Stimulated activated CD8-positive, alpha-beta memory T cell treated with anti-CD3 and anti-CD28 coated beads, Interleukin-15, amount 100 ng/mL, for 48 hours (primary cell): Measurements from ENCODE around the gene FGF2.
"Not testable (repeated sequence)": the region's sequence is repeated elsewhere in the genome, so short reads cannot be mapped to it uniquely, and the experiment has no call there.

Experiments
- DNase-seq, 2 donors: peaks; one replicate each; pipeline ENCODE4 v3.0.0-alpha.2; 2020; ENCODE audit warnings: low read depth in 2 of 2

Gene FGF2

DNA sequence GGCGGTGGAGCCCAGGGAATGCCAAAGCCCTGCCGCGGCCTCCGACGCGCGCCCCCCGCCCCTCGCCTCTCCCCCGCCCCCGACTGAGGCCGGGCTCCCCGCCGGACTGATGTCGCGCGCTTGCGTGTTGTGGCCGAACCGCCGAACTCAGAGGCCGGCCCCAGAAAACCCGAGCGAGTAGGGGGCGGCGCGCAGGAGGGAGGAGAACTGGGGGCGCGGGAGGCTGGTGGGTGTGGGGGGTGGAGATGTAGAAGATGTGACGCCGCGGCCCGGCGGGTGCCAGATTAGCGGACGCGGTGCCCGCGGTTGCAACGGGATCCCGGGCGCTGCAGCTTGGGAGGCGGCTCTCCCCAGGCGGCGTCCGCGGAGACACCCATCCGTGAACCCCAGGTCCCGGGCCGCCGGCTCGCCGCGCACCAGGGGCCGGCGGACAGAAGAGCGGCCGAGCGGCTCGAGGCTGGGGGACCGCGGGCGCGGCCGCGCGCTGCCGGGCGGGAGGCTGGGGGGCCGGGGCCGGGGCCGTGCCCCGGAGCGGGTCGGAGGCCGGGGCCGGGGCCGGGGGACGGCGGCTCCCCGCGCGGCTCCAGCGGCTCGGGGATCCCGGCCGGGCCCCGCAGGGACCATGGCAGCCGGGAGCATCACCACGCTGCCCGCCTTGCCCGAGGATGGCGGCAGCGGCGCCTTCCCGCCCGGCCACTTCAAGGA is at the start of gene FGF2:
Gene FGF2, plus strand, starts transcription at position 279 of the 705 bp plus-strand sequence. Its CDS starts 344 bp downstream, at position 623.
- DNase-seq: no peak

DNA sequence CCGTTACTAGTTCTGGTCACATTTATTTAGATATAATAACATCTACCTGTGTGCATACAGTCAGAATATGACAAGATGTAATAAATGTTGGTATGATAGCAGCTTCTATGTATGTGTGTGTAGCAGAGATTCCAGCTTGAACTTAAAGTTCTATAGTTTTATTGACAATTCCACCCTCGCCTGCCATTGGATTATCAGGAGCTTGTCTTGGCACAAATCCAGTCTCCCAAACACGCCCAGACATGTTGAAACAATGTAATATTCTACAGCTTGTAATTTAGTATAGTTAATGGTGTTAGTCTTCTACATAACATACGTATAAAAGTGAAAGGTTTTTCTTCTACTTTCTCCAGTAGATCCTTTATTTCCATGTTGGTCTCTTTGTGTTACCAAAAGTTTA is 49.7 kb upstream of the FGF2 start:
- no peak for DNase-seq

DNA sequence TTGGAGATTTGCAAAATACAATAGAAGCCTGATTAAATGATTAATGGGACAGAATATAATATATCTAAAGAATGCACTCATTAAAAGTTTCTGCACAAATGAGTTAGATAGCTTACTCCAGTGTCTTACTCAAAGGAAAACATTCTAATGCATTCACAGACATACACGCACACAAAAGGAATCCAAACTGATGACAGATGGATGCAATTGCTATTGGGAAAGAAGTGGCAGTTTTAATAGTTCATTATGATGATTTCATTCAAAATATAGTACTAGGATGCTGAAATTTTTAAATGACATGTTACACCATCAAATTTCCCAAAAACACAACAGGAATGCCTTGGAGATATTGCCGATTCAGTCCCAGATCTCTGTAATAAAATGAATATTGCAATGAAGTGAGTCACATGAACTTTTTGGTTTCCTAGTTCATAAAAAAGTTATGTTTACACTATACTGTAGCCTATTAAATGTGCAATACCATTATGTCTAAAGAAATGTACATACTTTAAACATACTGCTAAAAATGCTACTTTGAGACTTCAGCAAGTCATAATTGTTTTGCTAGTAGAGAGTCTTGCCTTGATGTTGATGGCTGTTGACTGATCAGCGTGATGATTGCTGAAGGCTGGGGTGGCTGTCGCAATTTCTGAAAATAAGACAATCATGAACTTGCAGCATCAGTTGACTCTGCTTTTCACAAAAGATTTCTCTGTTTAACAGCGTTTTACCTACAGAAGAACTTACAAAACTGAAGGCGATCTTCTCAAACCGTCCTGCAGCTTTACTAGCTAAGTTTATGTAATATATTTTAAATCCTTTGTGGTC is 48.6 kb upstream of the FGF2 start:
- no peak for DNase-seq

DNA sequence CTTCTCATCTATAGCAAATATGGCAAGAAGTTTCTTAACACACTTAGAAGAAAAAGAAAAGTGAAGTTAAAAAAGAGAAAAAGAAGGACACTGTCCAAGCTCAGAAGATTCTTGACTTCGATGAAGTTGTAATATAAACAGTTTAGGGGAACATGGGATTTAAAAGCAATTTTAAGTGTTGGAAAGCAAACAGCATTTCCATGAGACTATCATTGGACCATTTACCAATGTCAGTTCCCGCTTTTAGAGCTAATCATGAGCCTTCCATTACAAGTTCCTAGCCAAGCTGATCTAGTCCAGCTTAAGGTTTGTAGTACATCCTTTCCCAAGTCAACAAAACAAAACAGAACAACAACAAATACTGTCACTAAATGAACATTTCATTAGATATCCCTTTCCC is 45.1 kb upstream of the FGF2 start:
- DNase-seq: no peak

DNA sequence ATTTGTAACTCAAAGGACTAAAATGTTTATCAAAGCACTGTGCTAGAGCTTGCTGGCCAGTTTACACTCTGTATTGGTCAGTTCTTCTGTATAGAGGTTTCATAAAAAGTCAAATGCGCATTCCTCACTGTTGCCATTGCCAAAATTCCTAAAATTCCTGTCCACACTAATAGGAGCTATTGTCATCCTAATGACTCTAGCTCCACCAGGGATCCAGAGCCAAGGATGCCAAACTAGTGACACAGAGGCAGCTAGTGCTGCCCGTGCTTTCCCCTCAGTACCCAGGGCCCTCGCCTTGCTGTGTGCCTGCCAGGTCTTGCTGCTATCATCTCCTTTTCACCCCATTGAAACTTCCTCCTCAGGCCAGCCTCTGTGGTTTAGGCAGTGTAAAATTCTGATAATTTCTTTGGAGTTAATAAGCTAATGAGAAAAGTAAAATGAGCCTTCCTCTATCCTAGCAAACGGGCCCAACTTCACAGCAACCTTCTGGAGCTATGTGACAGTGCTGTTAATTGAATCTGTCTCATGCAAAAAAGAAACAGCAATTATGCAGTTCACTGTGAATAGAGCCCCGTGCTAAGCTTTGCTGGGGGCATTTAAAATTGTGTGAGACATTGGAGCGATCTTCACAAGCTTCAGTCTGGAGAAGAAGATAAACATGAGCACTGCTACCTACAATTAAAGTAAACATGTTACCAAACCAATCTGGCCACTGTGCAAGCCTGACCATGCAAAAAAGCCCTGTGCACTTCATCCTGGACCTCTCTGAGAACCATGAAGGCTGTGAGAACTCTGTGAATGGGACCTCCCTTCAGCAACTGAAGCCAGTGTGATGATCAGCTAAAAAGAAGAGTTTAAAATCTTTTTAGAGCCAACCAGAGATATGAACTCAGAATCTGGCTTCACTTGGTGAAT is 43.1 kb upstream of the FGF2 start:
- no peak for DNase-seq

DNA sequence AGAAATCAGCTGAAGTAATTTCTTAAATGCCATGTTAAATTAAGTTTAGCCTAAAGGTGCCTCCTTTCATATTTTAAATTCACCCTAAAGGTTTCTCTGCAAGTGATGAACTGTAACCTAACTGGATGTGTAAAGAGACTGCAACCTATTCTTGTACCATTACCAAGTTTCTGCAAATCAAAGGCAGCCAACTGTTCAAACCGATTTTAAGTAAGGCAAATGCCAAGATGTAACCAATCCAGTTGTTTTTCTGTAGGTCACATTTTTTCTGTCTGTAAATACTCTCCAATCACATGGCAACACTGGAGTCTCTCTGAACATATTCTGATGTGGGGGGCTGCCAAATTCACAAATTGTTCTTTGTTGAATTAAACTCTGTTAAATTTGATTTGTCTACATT is 42.4 kb upstream of the FGF2 start:
- no peak for DNase-seq

DNA sequence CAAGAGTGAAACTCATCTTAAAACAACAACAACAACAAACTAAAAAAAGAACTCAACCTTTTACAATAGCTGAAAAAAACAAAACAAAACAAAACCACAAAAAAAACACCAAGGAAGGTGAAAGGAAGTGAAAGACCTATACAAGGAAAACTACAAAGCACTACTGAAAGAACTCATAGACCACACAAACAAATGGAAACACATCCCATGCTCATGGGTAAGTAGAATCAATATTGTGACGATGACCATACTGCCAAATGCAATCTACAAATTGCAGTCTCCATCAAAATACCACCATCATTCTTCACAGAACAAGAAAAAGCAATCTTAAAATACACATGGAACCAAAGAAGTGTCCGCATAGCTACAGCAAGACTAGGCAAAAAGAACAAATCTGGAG is 41.5 kb upstream of the FGF2 start:
- no peak for DNase-seq

DNA sequence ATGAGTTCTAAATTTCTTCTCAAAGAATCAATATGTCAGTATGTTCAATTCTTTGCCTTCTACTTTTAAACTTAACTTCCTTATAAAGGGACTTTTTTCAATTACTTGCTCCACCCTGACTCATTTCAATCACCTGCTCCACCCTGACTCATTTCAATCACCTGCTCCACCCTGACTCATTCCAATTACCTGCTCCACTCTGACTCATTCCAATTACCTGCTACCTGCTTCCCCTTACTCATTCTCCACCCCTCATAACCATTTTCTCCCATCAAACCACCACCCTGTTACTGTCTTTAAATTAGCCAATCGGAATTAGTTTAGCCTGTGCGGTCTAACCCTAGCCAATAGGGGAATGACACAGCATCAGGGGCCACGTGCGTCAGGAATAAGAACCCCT is 40.3 kb upstream of the FGF2 start:
- not testable (repeated sequence) for DNase-seq

DNA sequence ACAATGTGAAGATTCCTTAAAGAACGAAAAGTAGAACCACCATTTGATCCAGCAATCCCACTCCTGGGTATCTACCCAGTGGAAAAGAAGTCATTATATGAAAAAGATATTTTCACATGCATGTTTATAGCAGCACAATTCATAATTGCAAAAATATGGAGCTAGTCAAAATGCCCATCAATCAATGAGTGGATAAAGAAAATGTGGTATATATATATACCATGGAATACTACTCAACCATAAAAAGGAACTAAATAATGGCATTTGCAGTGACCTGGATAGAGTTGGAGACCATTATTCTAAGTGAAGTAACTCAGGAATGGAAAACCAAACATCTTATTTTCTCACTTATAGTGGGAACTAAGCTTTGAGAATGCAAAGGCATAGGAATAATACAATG is 39.7 kb upstream of the FGF2 start:
- DNase-seq: not testable (repeated sequence)

DNA sequence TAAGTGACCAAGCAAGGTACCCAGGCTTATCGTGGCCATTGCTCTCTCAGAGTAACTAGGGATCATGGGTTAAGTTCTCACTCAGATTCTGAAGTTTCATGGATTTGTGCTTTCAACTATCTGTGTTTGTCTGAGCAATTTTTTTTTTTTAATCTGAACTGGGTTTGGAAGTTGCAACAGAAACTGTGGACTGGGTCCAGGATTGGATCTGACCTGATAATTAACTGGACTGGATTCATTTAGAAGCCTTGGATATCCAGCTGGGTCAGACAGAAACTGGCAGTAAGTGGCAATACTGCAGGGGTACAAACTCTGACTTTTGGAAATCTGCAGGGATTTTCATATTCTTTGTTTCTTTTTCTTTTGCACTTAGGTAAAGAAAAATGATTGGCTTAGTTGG is 38.7 kb upstream of the FGF2 start:
- DNase-seq: no peak

DNA sequence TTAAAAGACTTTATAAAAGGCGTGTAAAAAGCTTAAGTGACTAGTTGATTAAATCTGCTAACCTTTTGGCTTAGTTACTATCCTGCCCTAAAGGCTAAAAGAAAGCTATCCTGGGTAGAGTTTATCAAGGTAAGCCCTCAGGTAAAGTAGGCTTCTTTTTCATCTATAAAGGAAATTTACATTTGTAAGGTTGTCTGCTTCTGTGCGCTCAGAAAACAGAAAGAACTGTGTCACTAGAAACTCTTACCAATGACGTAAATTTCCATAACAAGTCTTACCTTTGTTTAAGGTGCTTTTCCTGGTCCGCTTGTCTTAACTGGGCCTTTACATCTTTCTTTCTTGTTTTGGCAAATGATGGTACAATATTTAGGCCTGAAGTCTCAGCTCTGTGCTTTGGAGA is 37.7 kb upstream of the FGF2 start:
- DNase-seq: no peak

DNA sequence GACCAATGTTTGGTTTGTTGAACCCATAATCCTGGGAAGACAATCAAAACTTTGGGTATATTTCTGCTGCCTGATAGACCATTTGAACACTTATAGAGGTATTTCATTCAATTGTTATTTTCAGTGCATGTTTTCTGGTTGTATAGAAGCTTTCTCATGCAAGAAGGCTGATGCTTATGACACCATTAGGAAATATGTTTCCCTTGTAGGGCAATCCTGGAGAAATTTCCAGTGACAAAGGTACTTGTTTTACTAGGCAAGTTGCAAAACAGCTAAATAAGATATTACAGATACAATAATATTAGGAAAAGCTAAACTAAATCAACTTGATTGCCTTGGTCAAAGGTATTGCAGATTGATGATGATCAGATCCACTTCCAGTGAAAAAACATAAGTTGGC is 32.8 kb upstream of the FGF2 start:
- DNase-seq: no peak

DNA sequence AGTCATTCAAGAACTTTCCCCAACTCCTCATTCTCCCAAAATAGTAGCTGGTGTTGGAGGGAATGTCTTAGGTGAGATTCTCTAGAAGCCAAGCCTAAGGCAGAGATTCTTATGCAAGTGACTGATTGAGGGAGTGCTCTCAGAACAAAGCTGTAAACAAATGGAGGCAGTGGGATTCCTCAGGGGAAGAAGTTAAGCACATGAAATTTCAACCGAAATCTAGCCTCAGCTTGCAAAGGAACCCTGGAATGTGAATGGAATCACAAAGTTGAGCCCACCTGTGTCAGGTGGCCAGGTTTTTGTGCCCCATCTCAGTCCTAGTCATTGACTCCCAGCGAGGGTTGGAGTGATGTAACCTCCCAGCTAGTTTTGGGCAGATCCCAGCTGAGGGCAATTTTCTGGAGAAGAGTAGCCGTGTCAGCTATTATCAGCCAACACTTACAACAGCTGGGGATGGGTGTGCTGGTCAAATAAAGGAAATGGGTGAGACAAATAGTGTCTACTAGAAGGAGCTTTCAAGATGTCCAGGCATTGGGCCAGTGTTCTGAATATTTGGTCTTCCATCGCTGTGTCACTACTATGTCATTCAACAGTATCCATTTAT is 29.7 kb upstream of the FGF2 start:
- no peak for DNase-seq

DNA sequence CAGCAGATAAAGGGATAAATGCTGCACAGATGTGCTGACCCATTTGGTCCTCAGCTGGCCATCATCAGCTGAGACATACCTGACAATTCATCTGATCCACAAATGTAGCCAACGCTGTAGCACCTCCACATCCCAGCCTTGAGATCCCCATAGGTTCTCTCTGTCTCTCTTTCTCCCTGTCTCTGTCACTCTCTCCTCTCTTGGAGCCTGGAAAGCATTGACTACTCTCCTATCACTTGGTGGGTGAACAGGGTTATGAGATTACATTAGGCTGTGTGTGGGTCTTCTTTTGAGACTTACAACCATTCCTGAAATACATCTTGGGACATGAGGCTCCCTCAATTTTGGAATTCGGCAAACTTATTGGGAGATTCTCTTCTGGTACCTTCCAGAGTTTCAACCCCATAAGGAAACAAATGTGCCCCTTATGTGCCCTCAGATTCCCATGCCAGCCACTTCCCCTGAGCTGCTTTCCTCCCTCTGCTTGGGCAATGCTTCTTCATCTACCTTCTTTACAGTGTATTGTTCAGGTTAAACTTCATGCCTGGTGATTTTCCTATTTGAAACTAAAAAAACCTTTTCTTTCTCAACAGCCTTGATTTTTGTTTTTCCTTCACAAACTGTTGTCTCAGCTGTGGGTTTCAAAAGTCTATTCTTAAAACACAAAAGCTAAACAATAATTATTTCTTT is 29.1 kb upstream of the FGF2 start:
- DNase-seq: no peak

DNA sequence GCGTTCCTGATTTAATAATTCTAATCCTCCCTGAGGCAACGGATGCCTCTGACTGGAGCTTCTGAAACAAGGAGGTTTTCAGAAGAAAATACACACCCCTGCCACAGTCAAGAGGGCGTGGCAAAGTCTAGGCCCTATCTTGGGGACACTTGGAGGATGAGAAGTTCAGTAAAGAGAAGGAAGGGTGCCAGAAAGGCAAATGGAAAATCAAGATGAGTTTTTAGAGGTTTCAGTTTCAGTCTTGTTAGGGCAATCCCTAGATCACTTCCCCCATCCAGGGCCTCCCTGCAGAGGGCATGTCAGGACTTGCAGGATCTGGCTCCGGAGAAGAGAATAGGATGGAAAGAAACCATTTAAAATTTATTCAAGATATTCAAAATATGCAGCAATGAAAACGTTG is 28.5 kb upstream of the FGF2 start:
- DNase-seq: no peak

DNA sequence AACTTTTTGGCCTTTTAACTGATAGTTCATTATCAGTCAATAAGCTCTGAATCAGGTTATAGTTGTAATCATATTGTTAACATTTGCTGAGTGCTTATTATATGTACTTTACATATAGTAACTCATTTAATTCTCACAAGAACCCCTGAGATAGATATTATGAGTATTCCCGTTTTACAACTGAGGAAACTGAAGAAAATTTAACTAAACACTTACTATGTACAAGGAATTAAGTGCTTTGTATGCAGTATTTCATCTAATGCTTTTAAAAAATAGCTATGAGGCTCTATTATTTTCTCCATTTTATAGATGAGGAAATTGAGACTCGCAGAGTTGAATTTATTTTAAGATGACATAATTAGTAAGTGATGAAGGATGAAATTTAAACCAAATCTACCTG is 27.7 kb upstream of the FGF2 start:
- DNase-seq: no peak

DNA sequence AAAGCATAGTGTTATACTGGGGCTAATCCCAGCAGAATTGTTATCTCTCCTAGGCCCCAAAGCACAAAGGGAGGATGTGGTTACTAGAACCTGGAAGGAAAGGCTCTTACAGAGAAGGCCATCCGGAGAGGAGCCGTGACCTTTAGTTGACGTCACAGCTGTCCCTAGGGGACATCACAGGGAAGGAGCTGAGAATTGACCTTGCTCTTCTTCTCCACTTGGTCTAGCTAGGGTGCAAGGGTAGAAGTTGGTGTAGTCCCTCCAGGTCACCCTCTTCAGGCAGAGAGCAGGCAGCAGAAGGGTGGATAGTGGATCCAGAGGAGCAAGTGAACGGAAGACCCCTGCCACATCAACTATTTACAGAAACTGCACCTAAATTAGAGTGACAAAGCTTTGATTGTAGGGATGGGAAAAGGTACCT is 22.8 kb upstream of the FGF2 start:
- DNase-seq: no peak

DNA sequence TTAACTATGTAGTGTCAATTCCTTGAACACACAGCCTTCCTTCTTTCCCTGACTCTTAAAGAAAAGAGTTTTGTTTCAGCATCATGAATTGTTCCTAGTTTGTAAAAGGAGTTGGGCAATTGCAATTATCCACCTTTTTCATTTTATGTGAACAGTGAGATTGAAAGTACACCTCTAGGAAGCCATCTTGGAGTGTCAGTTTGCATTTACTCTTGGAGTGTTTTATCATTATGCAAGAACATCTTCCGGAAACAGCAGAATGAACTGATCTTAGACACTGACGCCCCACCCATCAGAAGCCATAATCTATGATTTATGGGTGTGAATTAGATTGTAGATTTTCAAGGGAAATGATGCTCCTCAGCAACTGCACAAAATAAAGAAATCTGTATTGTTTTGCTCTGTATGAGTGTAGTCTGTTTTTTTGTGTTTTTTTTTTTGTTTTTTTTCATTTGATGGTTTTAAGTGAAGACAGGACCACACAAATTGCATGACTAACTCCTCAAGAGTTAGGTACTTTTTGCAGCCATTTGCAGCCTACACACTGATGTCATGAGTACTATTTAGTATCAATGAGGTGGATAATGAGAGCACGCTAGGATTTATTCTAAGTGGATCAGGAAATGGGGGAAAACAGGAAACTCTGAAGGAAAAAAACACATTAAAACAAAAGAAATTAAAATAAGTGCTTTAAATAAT is 19.5 kb upstream of the FGF2 start:
- DNase-seq: no peak

DNA sequence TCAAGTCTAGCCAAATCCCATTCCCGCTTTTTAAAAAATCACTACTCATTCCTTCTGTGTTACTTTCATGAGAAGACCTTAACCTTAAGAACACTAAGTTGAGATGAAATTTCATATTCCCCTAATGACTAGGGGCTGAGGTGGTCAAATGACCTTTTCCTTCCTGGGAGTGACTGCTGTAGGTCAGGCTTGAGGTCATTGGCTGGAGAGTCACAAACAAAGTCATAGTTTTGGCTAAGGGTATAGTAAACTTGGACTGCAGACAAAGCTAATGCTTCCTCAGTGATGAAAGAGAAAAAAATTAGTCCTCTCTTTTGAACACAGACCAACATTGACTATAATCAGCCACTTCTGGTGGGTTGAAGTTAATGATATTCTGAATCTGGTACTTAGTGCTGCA is 16.0 kb upstream of the FGF2 start:
- DNase-seq: no peak

DNA sequence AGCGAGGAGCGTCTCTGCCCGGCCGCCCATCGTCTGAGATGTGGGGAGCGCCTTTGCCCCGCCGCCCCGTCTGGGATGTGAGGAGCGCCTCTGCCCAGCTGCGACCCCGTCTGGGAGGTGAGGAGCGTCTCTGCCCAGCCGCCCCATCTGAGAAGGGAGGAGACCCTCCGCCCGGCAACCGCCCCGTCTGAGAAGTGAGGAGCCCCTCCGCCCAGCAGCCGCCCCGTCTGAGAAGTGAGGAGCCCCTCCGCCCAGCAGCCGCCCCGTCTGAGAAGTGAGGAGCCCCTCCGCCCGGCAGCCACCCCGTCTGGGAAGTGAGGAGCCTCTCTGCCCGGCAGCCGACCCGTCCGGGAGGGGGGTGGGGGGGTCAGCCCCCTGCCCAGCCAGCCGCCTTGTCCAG is 14.8 kb upstream of the FGF2 start:
- DNase-seq: not testable (repeated sequence)

DNA sequence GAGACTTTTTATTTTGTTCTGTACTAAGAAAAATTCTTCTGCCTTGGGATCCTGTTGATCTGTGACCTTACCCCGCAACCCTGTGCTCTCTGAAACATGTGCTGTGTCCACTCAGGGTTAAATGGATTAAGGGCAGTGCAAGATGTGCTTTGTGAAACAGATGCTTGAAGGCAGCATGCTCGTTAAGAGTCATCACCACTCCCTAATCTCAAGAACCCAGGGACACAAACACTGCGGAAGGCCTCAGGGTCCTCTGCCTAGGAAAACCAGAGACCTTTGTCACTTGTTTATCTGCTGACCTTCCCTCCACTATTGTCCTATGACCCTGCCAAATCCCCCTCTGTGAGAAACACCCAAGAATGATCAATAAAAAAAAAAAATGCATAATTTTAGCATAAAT is 13.8 kb upstream of the FGF2 start:
- not testable (repeated sequence) for DNase-seq
